NCI-H345 (cell line): Measurements from ENCODE around the gene RBM12.
"Not testable (repeated sequence)": the region's sequence is repeated elsewhere in the genome, so short reads cannot be mapped to it uniquely, and the experiment has no call there.

Experiments
- DNase-seq: peaks from one replicate; lab custom pipeline; 2025; lab: John Stamatoyannopoulos, UW

The RBM12 gene

DNA sequence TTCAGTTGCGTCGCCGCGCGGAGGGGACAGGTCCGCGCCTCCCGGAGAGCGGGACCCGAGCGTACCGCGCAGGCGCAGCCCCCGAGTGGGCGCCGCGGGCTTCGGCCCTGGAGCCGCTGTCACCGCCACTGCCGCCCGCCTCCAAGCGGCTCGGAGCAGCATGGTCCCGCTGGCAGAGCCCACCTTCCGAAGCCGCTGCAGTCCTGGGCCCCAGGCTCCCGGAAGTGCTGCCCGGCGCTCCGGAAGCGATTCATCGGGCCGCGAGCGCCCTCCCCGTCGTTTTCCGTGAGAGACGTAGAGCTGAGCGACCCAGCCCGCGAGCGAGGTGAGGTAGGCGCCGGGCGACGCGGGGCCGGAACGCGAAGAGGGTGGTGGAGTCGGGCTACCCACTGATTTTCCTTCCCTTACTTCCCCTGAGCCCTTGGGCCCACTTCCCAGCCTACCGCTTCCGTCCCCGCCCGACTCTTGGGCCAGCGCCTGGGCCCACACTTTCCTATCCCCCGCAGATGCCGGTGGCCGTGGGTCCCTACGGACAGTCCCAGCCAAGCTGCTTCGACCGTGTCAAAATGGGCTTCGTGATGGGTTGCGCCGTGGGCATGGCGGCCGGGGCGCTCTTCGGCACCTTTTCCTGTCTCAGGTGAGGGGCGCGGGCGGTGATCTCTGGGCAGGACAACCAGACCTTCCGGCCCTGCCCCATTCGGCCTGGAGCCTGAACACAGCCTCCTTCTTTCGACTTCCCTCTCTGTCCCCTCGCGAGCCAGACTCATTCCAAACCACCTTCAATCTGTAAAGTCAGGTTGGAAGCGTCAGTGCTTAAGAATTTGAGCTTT, 34.6 kb upstream of the RBM12 start, which contains the start of the genes NFS1 and ROMO1:
Gene NFS1, minus strand, starts transcription at position 226 of the 830 bp plus-strand sequence. Its CDS starts 64 bp downstream, at position 162.
Gene ROMO1, plus strand, starts transcription at position 279 of the 830 bp plus-strand sequence. Its CDS starts 228 bp downstream, at position 507.
- DNase-seq = peak; percentile 91

GRCh38 chr20:35698298-35699126, 33.8 kb upstream of the RBM12 start:
- no peak for DNase-seq

- DNase-seq = no peak
Observed at GRCh38 chr20:35697696-35698297, 33.1 kb upstream of the RBM12 start.

DNA sequence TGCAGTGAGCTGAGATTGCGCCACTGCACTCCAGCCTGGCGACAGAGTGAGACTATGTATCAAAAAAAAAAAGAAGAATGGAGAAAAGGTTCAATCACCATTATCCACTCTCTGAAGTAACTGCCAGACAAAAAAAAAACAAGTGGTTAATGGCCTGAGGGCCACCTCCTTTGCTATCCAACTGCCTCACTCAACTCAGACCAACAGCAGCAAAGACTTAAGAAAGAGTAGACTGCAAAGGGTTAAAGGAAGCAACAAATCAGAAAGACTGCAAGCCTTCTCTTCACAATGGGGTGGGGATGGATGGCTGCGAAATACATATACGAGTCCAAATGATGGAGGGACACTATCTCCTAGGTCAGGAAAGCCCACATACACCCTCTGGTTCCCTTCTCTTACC, 31.3 kb upstream of the RBM12 start:
- DNase-seq = no peak

- DNase-seq = no peak
Observed at GRCh38 chr20:35695245-35695749, 30.6 kb upstream of the RBM12 start.

GRCh38 chr20:35690265-35690664, 25.6 kb upstream of the RBM12 start:
- no peak for DNase-seq

DNA sequence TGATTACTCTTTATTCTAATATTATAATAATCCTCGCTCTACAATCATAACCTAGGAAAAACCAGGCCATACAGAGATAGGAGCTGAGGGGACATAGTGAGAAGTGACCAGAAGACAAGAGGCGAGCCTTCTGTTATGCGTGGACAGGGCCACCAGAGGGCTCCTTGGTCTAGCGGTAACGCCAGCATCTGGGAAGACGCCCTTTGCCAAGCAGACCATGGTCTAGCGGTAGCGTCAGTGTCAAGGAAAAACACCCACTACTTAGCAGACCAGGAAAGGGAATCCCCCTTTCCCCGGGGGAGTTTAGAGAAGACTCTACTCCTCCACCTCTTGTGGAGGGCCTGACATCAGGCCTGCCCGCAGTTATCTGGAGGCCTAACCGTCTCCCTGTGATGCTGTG, 22.2 kb upstream of the RBM12 start:
- not testable (repeated sequence) for DNase-seq

GRCh38 chr20:35685368-35685767, 20.7 kb upstream of the RBM12 start:
- DNase-seq = not testable (repeated sequence)

GRCh38 chr20:35681960-35682359, 17.3 kb upstream of the RBM12 start:
- DNase-seq = no peak

- DNase-seq = no peak
Observed at GRCh38 chr20:35680452-35681183, 15.9 kb upstream of the RBM12 start.

GRCh38 chr20:35674921-35675320, 10.2 kb upstream of the RBM12 start:
- DNase-seq = no peak

GRCh38 chr20:35673884-35674283, 9.2 kb upstream of the RBM12 start:
- no peak for DNase-seq

GRCh38 chr20:35669681-35670080, 5.0 kb upstream of the RBM12 start:
- DNase-seq = no peak

- DNase-seq = no peak
Observed at GRCh38 chr20:35669221-35669620, 4.5 kb upstream of the RBM12 start.

DNA sequence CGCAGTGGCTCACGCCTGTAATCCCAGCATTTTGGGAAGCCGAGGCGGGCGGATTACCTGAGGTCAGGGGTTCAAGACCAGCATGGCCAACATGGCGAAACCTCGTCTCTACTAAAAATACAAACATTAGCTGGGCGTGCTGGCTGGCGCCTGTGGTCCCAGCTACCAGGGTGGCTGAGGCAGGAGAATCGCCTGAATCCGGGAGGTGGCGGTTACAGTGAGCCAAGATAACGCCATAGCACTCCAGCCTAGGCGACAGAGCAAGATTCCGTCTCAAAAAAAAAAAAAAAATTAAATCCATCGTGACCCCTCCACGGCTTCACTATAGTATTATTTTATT, 1.2 kb upstream of the RBM12 start:
- DNase-seq = no peak

GRCh38 chr20:35663516-35664465, 909 bp downstream of the RBM12 start:
- peak; percentile 54 for DNase-seq

DNA sequence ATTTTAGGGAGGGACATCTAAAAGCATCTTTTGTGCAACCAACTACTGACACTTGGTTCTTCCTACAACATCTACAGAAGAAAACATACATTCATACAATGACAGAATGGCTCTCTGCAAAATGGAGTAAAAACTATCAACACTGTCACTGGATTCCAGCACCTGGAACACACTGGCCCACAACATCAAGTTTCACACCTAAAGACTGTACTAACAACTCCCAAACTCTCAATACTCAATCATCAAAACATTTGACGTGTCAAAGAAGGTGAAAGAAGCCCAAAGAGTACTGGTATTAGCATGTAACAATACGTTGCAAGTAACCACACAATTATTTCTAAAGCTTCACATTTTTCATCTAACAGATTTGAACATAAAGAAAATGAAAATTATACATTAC, 2.1 kb downstream of the RBM12 start:
- no peak for DNase-seq

DNA sequence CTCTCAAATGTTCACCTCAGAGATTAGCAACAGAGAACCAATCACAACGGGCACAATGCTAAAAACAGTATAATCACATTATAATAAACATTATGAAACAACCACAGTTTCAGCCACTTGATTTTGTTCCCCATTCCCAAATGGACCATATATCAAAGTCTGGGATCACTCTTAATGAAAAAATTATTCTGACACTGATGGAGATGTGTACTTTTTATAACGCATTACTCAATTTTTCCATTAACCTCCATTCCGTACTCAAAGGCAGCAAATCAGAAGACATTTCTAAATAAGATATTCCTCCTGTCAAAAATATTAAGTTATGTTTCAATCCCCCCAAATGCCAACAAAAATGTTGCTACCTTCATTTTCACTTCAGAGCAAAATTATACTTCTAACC, 2.8 kb downstream of the RBM12 start:
- no peak for DNase-seq

GRCh38 chr20:35661053-35661452, 3.6 kb downstream of the RBM12 start:
- no peak for DNase-seq

DNA sequence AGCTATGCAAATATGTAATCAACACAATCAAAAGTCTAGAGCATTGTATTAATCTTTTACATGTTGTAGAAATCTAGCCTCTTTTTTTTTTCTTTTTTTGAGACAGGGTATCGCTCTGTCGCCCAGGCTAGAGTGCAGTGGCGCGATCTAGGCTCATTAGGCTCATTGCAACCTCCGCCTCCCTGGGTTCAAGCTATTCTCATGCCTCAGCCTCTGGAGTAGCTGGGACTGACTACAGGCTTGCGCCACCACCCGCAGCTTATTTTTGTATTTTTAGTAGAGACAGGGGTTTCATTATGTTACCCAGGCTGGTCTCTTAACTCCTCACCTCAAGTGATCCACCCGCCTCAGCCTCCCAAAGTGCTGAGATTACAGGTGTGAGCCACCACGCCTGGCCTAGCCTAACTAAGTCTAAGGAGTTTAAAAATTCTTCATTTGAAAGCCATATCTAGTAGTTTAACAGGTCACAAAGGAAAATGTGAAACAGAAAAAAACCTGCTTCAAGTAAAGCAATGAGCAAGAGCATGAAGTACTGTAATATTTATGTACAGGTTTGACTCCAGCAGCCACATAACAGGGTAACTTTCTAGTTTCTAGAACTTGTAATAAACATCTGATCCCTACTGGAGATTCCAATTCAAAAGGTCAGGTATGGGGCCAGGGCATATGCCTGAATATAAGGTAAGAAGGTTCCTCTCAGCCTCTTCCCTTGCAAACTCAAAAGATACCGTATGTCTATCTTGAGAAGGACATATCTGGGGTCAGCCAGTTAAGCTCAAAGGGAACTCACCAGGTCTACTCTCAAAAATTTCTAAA, 4.4 kb downstream of the RBM12 start:
- DNase-seq = no peak
